ENCODE measurements around the gene C16orf86.

GRCh38 chr16:67657017-67657608 is 9.5 kb upstream of the C16orf86 start:
- TF ChIP-seq TAF1 (IDR thresholded peaks at IDR 0.05; ENCODE audit: borderline replicate concordance, insufficient read depth, low read length) = no peak
- no peak for TF ChIP-seq REST (IDR thresholded peaks at IDR 0.05; ENCODE audit: insufficient read depth in 1 of 2, low read depth in 2 of 2, low read length in 2 of 2)
- TF ChIP-seq POLR2AphosphoS5 (IDR thresholded peaks at IDR 0.05; ENCODE audit: low read depth, low read length) = no peak

Data from PFSK-1 (cell line).